Cardiac muscle cell (in vitro differentiated cells and primary cell): ENCODE results near the gene SYT7. TPM values are rescaled to one million over a fixed set of nuclear protein-coding genes. Genes with fewer than 3 reads are reported as not detected.

Experiments
- DNase-seq, 2 donors: peaks; one replicate each; pipeline versions ENCODE4 v3.0.0 to v3.0.0-alpha.2; 2010 to 2017; ENCODE audit warnings: low read depth in 1 of 2, low spot score in 1 of 2
- H3K27ac ChIP-seq: fragments of 200-600 bp; sonication (generic); 2 replicates; pipeline ENCODE4 v1.5.1; 2016
- H3K27me3 ChIP-seq: fragments of 200-600 bp; sonication (generic); 2 replicates; pipeline ENCODE4 v1.6.0; 2016; ENCODE audit warnings: control low read depth
- H3K36me3 ChIP-seq: fragments of 200-600 bp; sonication (generic); 2 replicates; pipeline ENCODE4 v1.5.1; 2016; ENCODE audit warnings: control low read depth
- H3K4me1 ChIP-seq: fragments of 200-600 bp; sonication (generic); 2 replicates; pipeline ENCODE4 v1.8.1; 2017; ENCODE audit warnings: low read depth, mild to moderate bottlenecking, mixed run types
- H3K4me3 ChIP-seq: fragments of 200-600 bp; sonication (generic); 2 replicates; pipeline ENCODE4 v1.5.1; 2016; ENCODE audit warnings: mild to moderate bottlenecking
- H3K9me3 ChIP-seq: fragments of 200-600 bp; sonication (generic); 2 replicates; pipeline ENCODE4 v1.5.1; 2017; ENCODE audit warnings: low read depth, mild to moderate bottlenecking, control low read depth
- CTCF ChIP-seq: IDR thresholded peaks from 2 replicates; pipeline ENCODE4 v1.5.1; 2012; ENCODE audit warnings: low read depth, mild to moderate bottlenecking, low read length
- polyA plus RNA-seq: library from polyadenylated mRNA; unstranded; fragments of >200 nt; fragmentation: Nextera tagmentation; extraction: Ambion mirVana; gene quantifications from 2 replicates; pipeline ENCODE4 v1.2.1, GENCODE V29; 2016
- total RNA-seq: library from RNA; depleted of rRNA; stranded (reverse); fragments of >200 nt; gene quantifications from 2 replicates; pipeline ENCODE4 v1.2.3, GENCODE V29; 2016

The SYT7 gene
- total and polyA plus RNA-seq, 2 experiments from 2014 or later: 6.3 to 12.1 TPM

DNA sequence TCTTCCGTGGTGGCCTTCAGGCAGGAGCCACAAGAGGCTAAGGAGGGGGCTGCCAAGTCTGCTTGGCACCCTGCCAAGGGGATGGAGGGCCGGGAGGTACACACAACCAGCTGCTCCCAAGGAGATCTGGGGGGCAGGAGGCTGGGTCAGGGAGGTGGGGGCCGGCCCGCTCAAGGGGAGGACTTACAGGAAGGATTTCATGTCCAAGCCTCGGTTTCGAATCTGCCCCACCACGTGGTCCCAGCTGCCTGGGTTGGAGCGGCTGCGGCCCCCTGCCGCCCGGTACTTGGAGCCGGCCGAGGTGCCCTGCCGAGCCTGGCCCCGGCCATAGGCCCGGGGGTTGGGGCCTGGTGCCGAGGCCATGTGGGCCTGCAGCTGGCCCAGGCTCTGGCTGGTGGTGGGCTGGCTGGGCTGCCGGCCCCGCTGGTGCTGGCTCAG, 38.8 kb downstream of the SYT7 start:
- Histone ChIP-seq H3K4me1 (peaks cover 4% of the 10 kb centered on the region), H3K27ac (no peak overlapping the region)

GRCh38 chr11:61541598-61541997, 39.3 kb downstream of the SYT7 start:
- Histone ChIP-seq H3K4me3 (no peak overlapping the region), H3K4me1 (peaks cover 5% of the 10 kb centered on the region), H3K36me3 (no peaks in the 10 kb centered on the region), H3K9me3 (no peaks in the 10 kb centered on the region), H3K27me3 (no peaks in the 10 kb centered on the region), H3K27ac (no peak overlapping the region)
- no peak for TF ChIP-seq CTCF
- peak in 1 of 2 donors; percentile 45 for DNase-seq

More for the DNA sequence above, 38.8 kb downstream of the SYT7 start:
- no peak overlapping the region for H3K4me3 ChIP-seq
- no peaks in the 10 kb centered on the region for H3K9me3 ChIP-seq
- H3K27me3 ChIP-seq: no peaks in the 10 kb centered on the region
- no peak for TF ChIP-seq CTCF
- peak in 1 of 2 donors; percentile 41 for DNase-seq
- H3K36me3 ChIP-seq: no peaks in the 10 kb centered on the region

- Histone ChIP-seq H3K36me3 (no peaks in the 10 kb centered on the region), H3K27ac (no peak overlapping the region), H3K4me1 (peaks cover 10% of the 10 kb centered on the region), H3K27me3 (no peaks in the 10 kb centered on the region), H3K4me3 (no peak overlapping the region), H3K9me3 (no peaks in the 10 kb centered on the region)
- TF ChIP-seq CTCF: no peak
- DNase-seq: no peak
Observed at GRCh38 chr11:61540528-61540927, 40.3 kb downstream of the SYT7 start.

DNA sequence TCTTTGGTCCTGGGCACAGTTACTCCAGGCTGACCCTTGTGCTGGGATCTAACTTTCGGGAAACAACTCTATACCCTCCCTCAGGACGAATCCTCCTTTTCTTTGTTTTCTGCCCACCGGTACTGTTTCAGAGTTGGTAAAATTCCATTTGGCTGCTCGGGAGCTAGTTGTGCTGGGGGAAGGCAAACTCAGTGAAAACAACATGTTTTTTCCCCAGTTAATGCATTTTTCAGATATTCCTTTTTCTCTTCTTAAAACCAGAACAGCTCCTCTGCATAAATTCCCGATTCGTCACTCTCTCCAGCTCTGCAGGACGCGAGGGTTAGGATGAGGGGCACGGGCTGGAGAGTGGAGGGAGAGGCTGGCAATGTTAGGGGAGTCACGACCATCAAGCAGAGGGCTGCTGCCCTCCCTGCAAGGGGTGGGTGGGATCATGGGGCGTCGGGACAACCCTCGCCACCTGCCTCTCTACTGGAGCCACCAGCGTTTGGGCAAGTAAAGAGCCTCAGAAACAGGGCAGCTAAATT, 41.0 kb downstream of the SYT7 start:
- Histone ChIP-seq H3K27me3 (no peaks in the 10 kb centered on the region), H3K4me3 (no peak overlapping the region), H3K36me3 (no peaks in the 10 kb centered on the region), H3K27ac (no peak overlapping the region), H3K9me3 (no peaks in the 10 kb centered on the region), H3K4me1 (peaks cover 10% of the 10 kb centered on the region)
- no peak for DNase-seq
- TF ChIP-seq CTCF: no peak

DNA sequence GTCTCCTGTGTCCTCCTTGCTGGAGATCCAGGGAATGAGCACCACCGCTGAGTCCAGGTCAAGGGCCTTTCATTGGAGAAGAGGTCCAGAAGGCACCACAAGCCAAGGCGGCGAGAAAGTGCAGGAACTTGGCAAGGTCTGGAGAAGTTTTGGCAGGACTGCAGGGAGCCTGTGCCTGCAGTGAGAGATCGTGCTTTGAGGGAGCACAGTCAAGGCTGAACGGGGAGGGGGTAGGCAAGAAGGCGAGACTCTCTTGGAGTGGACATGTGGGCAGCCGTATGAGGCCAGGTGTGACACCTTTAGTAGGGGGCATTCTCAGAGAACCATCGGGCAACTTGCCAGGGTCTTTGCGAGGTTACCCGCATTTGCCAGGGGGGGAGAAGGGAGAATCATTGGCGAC, 41.9 kb downstream of the SYT7 start:
- H3K4me1 ChIP-seq: peaks cover 10% of the 10 kb centered on the region
- H3K4me3 ChIP-seq: no peak overlapping the region
- TF ChIP-seq CTCF: no peak
- no peak for DNase-seq
- no peak overlapping the region for H3K27ac ChIP-seq
- H3K9me3 ChIP-seq: no peaks in the 10 kb centered on the region
- H3K36me3 ChIP-seq: no peaks in the 10 kb centered on the region
- H3K27me3 ChIP-seq: no peaks in the 10 kb centered on the region

- H3K4me3 ChIP-seq: no peak overlapping the region
- no peaks in the 10 kb centered on the region for H3K9me3 ChIP-seq
- no peaks in the 10 kb centered on the region for H3K36me3 ChIP-seq
- no peak overlapping the region for H3K27ac ChIP-seq
- peaks cover 10% of the 10 kb centered on the region for H3K4me1 ChIP-seq
- H3K27me3 ChIP-seq: no peaks in the 10 kb centered on the region
- DNase-seq: no peak
- TF ChIP-seq CTCF: no peak
Observed at GRCh38 chr11:61538636-61538961, 42.3 kb downstream of the SYT7 start.
